ENCODE results near the gene SLCO1A2. TPM values are rescaled to one million over a fixed set of nuclear protein-coding genes. Genes with fewer than 3 reads are reported as not detected.

Gene SLCO1A2
- total and polyA plus RNA-seq, 2 of the 13 experiments (the other 11 are each of a cell fraction or from before 2014, with no cell fraction given) = not detected

- WGBS (ENCODE audit: low lambda C conversion rate) = 13% methylated on average over 1 of the region's 1 CpG
- in situ Hi-C loops (cut with HindIII; ENCODE audit: extremely low pct_ligation_motif_present, low pct_unique_long_range_greater_than_20kb) = no loop called here
- TF ChIP-seq, protein P1, sequence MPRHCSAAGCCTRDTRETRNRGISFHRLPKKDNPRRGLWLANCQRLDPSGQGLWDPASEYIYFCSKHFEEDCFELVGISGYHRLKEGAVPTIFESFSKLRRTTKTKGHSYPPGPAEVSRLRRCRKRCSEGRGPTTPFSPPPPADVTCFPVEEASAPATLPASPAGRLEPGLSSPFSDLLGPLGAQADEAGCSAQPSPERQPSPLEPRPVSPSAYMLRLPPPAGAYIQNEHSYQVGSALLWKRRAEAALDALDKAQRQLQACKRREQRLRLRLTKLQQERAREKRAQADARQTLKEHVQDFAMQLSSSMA (CRISPR knock-in tag; IDR thresholded peaks at IDR 0.05) = no peak
- TF ChIP-seq ZNF777 (CRISPR knock-in tag; IDR thresholded peaks at IDR 0.05) (no peak), ZNF17 (CRISPR knock-in tag; IDR thresholded peaks at IDR 0.05) (no peak), ZNF317 (CRISPR knock-in tag; IDR thresholded peaks at IDR 0.05) (no peak), HOXA9 (CRISPR knock-in tag; IDR thresholded peaks at IDR 0.05; ENCODE audit: borderline replicate concordance) (no peak), MLXIP (CRISPR knock-in tag; IDR thresholded peaks at IDR 0.05; ENCODE audit: borderline replicate concordance) (no peak), TAF15 (IDR thresholded peaks at IDR 0.05; ENCODE audit: low read depth, low read length, poor library complexity, severe bottlenecking) (no peak), ZBTB3 (CRISPR knock-in tag; IDR thresholded peaks at IDR 0.05; ENCODE audit: borderline replicate concordance, low read depth) (no peak), FIP1L1 (IDR thresholded peaks at IDR 0.05; ENCODE audit: borderline replicate concordance, insufficient read depth, low read depth, low read length) (no peak), SSRP1 (CRISPR knock-in tag; IDR thresholded peaks at IDR 0.05) (no peak), PHF8 (CRISPR knock-in tag; IDR thresholded peaks at IDR 0.05) (no peak), PTBP1 (IDR thresholded peaks at IDR 0.05; ENCODE audit: low read depth, low read length, poor library complexity, severe bottlenecking) (no peak)
- TF ChIP-seq, protein P2, sequence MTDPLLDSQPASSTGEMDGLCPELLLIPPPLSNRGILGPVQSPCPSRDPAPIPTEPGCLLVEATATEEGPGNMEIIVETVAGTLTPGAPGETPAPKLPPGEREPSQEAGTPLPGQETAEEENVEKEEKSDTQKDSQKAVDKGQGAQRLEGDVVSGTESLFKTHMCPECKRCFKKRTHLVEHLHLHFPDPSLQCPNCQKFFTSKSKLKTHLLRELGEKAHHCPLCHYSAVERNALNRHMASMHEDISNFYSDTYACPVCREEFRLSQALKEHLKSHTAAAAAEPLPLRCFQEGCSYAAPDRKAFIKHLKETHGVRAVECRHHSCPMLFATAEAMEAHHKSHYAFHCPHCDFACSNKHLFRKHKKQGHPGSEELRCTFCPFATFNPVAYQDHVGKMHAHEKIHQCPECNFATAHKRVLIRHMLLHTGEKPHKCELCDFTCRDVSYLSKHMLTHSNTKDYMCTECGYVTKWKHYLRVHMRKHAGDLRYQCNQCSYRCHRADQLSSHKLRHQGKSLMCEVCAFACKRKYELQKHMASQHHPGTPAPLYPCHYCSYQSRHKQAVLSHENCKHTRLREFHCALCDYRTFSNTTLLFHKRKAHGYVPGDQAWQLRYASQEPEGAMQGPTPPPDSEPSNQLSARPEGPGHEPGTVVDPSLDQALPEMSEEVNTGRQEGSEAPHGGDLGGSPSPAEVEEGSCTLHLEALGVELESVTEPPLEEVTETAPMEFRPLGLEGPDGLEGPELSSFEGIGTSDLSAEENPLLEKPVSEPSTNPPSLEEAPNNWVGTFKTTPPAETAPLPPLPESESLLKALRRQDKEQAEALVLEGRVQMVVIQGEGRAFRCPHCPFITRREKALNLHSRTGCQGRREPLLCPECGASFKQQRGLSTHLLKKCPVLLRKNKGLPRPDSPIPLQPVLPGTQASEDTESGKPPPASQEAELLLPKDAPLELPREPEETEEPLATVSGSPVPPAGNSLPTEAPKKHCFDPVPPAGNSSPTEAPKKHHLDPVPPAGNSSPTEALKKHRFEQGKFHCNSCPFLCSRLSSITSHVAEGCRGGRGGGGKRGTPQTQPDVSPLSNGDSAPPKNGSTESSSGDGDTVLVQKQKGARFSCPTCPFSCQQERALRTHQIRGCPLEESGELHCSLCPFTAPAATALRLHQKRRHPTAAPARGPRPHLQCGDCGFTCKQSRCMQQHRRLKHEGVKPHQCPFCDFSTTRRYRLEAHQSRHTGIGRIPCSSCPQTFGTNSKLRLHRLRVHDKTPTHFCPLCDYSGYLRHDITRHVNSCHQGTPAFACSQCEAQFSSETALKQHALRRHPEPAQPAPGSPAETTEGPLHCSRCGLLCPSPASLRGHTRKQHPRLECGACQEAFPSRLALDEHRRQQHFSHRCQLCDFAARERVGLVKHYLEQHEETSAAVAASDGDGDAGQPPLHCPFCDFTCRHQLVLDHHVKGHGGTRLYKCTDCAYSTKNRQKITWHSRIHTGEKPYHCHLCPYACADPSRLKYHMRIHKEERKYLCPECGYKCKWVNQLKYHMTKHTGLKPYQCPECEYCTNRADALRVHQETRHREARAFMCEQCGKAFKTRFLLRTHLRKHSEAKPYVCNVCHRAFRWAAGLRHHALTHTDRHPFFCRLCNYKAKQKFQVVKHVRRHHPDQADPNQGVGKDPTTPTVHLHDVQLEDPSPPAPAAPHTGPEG (CRISPR knock-in tag; IDR thresholded peaks at IDR 0.05) = no peak
Measured at GRCh38 chr12:21296348-21296747, 38.4 kb downstream of the SLCO1A2 start.

More at GRCh38 chr12:21296348-21296747, 38.4 kb downstream of the SLCO1A2 start:
- Histone ChIP-seq H3K9ac (ENCODE audit: insufficient read depth, low read depth, low read length) (no peak overlapping the region), H4K20me1 (ENCODE audit: insufficient read depth, low read length) (no peaks in the 10 kb centered on the region), H3K27me3 (ENCODE audit: control insufficient read depth in 1 of 2, insufficient read depth in 2 of 2, low read length in 2 of 2) (no peaks in the 10 kb centered on the region), H3K4me3 (replicated peaks in 1 of 3; ENCODE audit: insufficient read depth in 1 of 3, low read depth in 2 of 3, low read length in 3 of 3) (no peak overlapping the region), H3K36me3 (replicated peaks in 1 of 2; ENCODE audit: control insufficient read depth in 1 of 2, insufficient read depth in 2 of 2, low read length in 2 of 2) (no peaks in the 10 kb centered on the region), H3K4me1 (ENCODE audit: insufficient read depth, low read length) (no peaks in the 10 kb centered on the region), H2AFZ (ENCODE audit: low read length) (no peak overlapping the region), H3K79me2 (ENCODE audit: insufficient read depth, low read length) (no peaks in the 10 kb centered on the region), H3K27ac (ENCODE audit: extremely low read length, insufficient read depth, low read length) (no peak overlapping the region), H3K9me3 (ENCODE audit: low read length) (no peaks in the 10 kb centered on the region), H3K4me2 (ENCODE audit: low read depth, low read length) (no peak overlapping the region)
- BruUV-seq (replicated peaks) = no TSS peak
- FAIRE-seq (no peak), DNase-seq (ENCODE audit: low spot score) (no peak), ATAC-seq (no peak)
- ChIA-PET POLR2A (no interaction called here), CTCF (ENCODE audit: low intra/inter-chr PET ratio, low total read pairs) (interaction anchor here (1.4 kb wide), 1 partner anchor 142 kb away, joined by 3 read pairs; no protein-coding TSS in a partner anchor)
- intact Hi-C loops (cut with micrococcal nuclease; ENCODE audit: unreplicated experiment) = loop anchor here (5.0 kb wide), 2 partner anchors 141 to 386 kb away; partner anchors contain the start of gene PYROXD1
